GM23248 (cell line): Measurements from ENCODE around the gene DCUN1D2.

Source experiments
- EZH2 ChIP-seq: fragments of 200-600 bp; sonication (generic); IDR thresholded peaks from 2 replicates; pipeline ENCODE4 v1.6.1; 2018; ENCODE audit warnings: antibody characterized with exemption, mild to moderate bottlenecking; ENCODE audit not compliant: insufficient read depth, poor library complexity, severe bottlenecking
- EZH2phosphoT487 ChIP-seq: fragments of 200-600 bp; sonication (generic); IDR thresholded peaks from 2 replicates; pipeline ENCODE4 v1.6.1; 2018; ENCODE audit warnings: antibody characterized with exemption, moderate library complexity, mild to moderate bottlenecking, low read depth; ENCODE audit not compliant: insufficient read depth

DNA sequence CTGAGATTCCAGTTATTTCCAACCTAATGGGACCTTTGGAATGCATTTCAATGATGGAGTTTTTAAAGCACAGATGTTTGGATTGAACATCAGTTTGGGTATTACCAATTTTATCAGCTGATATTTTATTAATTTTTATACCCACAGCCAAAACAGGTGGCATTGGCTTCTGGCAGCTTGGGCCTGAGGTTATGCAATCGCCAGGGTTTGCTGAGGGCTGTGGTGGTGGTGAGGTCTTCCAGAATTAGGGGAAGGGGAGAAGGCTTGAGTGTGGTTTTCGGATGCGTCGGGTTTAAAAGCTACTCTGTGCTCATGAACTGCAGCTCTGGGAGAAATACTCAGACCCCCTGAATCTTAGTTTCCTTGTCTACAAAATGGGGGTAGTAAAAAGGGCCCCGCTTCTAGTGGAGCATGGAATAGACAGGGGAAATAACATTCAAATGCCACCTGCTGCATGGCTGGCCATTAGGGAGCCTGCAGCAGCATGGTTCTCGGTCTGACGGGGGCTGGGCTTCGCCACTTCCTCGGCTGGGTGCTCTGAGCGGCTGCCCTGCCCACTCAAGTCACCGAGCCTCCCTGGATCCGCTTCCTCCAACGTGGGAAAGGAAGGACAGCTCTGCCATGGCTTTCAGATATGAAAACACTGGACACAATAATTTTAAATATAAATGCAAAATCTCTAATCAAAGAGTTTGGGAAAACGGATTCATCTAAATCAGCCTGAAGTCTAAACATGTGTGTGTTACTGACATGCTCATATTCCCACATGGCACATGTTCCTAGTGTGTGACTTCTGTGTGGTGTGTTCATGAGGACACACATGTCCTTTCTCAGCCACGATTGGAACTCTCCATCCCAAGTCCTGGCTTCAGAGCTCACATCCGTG, 72.4 kb downstream of the DCUN1D2 start:
- no peak for TF ChIP-seq EZH2
- no peak for TF ChIP-seq EZH2phosphoT487
